Astrocyte (in vitro differentiated cells and primary cell): Measurements from ENCODE around the gene PALB2.

ENCODE experiments used
- EZH2 ChIP-seq: IDR thresholded peaks from 2 replicates; pipeline ENCODE4 v1.6.1; 2012; ENCODE audit warnings: mild to moderate bottlenecking, low read length, inconsistent platforms; ENCODE audit not compliant: insufficient read depth
- TF ChIP-seq, protein P1 (sequence below): IDR thresholded peaks from 2 replicates; pipeline ENCODE4 v1.5.1; 2011; ENCODE audit warnings: low read depth, mild to moderate bottlenecking, inconsistent platforms, low read length, moderate library complexity; ENCODE audit not compliant: insufficient read depth

DNA sequence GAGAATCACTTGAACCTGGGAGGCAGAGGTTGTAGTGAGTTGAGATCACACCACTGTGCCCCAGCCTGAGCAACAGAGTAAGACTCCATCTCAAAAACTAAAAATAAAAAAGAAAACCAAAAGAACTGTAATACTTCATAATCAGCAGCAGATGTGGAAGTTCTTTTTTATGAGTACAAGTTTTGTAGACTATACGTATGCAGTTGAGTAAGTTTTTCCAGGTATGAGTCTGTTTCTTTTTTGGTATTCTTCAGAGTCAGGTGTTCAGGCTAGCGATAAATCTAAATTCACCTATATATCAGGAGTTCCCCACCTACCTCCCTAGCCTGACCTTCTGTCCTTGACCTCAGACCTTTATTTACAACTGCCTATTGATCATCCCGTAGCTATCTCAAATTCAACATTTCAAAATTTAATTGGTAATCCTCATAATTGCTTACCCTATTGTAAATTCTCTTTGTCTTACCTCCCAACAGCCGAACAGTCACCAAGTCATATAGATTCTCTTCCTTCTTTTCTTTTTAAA lies 10.9 kb upstream of the PALB2 start:
- TF ChIP-seq, protein P1, sequence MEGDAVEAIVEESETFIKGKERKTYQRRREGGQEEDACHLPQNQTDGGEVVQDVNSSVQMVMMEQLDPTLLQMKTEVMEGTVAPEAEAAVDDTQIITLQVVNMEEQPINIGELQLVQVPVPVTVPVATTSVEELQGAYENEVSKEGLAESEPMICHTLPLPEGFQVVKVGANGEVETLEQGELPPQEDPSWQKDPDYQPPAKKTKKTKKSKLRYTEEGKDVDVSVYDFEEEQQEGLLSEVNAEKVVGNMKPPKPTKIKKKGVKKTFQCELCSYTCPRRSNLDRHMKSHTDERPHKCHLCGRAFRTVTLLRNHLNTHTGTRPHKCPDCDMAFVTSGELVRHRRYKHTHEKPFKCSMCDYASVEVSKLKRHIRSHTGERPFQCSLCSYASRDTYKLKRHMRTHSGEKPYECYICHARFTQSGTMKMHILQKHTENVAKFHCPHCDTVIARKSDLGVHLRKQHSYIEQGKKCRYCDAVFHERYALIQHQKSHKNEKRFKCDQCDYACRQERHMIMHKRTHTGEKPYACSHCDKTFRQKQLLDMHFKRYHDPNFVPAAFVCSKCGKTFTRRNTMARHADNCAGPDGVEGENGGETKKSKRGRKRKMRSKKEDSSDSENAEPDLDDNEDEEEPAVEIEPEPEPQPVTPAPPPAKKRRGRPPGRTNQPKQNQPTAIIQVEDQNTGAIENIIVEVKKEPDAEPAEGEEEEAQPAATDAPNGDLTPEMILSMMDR = no peak
- no peak for TF ChIP-seq EZH2
